BE2C (cell line): Measurements from ENCODE around the gene ASB11.
A peak's percentile ranks its signal among the peaks of the same experiment; 100 is the strongest.

ENCODE experiments used
- DNase-seq: peaks from one replicate; pipeline ENCODE4 v3.0.0-alpha.2; 2020
- H3K27me3 ChIP-seq: fragments of 250-450 bp; sonication (Bioruptor Pico); 2 replicates; pipeline ENCODE4 v1.5.1; 2020; ENCODE audit warnings: mild to moderate bottlenecking
- H3K36me3 ChIP-seq: fragments of 250-450 bp; sonication (Bioruptor Pico); 2 replicates; pipeline ENCODE4 v1.5.1; 2020; ENCODE audit warnings: mild to moderate bottlenecking
- H3K4me1 ChIP-seq: fragments of 250-450 bp; sonication (Bioruptor Pico); 2 replicates; pipeline ENCODE4 v1.5.1; 2020
- H3K4me3 ChIP-seq: 2 replicates; pipeline ENCODE4 v1.5.1; 2011; ENCODE audit warnings: low read depth, low read length
- H3K9me3 ChIP-seq: fragments of 250-450 bp; sonication (Bioruptor Pico); 2 replicates; pipeline ENCODE4 v1.5.1; 2020
- CTCF ChIP-seq: IDR thresholded peaks from 2 replicates; pipeline ENCODE4 v1.5.1; 2012; ENCODE audit warnings: mild to moderate bottlenecking, low read depth, low read length

ASB11 gene

GRCh38 chrX:15334561-15334960 lies 19.1 kb upstream of the ASB11 start:
- H3K36me3 ChIP-seq: no peaks in the 10 kb centered on the region; the same call in 1 of the 2 replicates
- no peaks in the 10 kb centered on the region for H3K4me1 ChIP-seq
- DNase-seq: no peak
- H3K27me3 ChIP-seq: no peaks in the 10 kb centered on the region
- no peak for TF ChIP-seq CTCF
- no peaks in the 10 kb centered on the region for H3K9me3 ChIP-seq
- peak overlapping the region; percentile 79 for H3K4me3 ChIP-seq

GRCh38 chrX:15328821-15329220 lies 13.4 kb upstream of the ASB11 start:
- DNase-seq: no peak
- no peaks in the 10 kb centered on the region for H3K4me1 ChIP-seq
- no peaks in the 10 kb centered on the region; the same call in 1 of the 2 replicates for H3K36me3 ChIP-seq
- no peak for TF ChIP-seq CTCF
- no peak overlapping the region for H3K4me3 ChIP-seq
- no peaks in the 10 kb centered on the region for H3K9me3 ChIP-seq
- H3K27me3 ChIP-seq: no peaks in the 10 kb centered on the region

GRCh38 chrX:15328131-15328530 lies 12.7 kb upstream of the ASB11 start:
- Histone ChIP-seq H3K4me3 (no peak overlapping the region), H3K9me3 (no peaks in the 10 kb centered on the region), H3K4me1 (no peaks in the 10 kb centered on the region), H3K36me3 (no peaks in the 10 kb centered on the region; the same call in 1 of the 2 replicates), H3K27me3 (no peaks in the 10 kb centered on the region)
- no peak for TF ChIP-seq CTCF
- no peak for DNase-seq

- H3K4me1 ChIP-seq: no peaks in the 10 kb centered on the region
- no peaks in the 10 kb centered on the region for H3K9me3 ChIP-seq
- no peak for TF ChIP-seq CTCF
- H3K4me3 ChIP-seq: no peak overlapping the region
- no peaks in the 10 kb centered on the region for H3K36me3 ChIP-seq
- H3K27me3 ChIP-seq: no peaks in the 10 kb centered on the region
- DNase-seq: no peak
Observed at GRCh38 chrX:15322472-15322871, 7.0 kb upstream of the ASB11 start.

- Histone ChIP-seq H3K9me3 (no peaks in the 10 kb centered on the region), H3K4me1 (no peaks in the 10 kb centered on the region), H3K4me3 (no peak overlapping the region), H3K27me3 (no peaks in the 10 kb centered on the region), H3K36me3 (no peaks in the 10 kb centered on the region)
- no peak for TF ChIP-seq CTCF
- no peak for DNase-seq
Observed at GRCh38 chrX:15322072-15322471, 6.6 kb upstream of the ASB11 start.

GRCh38 chrX:15321447-15321846 lies 6.0 kb upstream of the ASB11 start:
- DNase-seq: no peak
- no peaks in the 10 kb centered on the region for H3K36me3 ChIP-seq
- H3K4me1 ChIP-seq: no peaks in the 10 kb centered on the region
- no peak for TF ChIP-seq CTCF
- H3K27me3 ChIP-seq: no peaks in the 10 kb centered on the region
- no peak overlapping the region for H3K4me3 ChIP-seq
- H3K9me3 ChIP-seq: no peaks in the 10 kb centered on the region
